ENCODE measurements around the gene RFTN1. TPM values are rescaled to one million over a fixed set of nuclear protein-coding genes. Genes with fewer than 3 reads are reported as not detected.
A peak's percentile ranks its signal among the peaks of the same experiment; 100 is the strongest.

The RFTN1 gene
- total RNA-seq, 1 donor from 2014 or later: 34.7 TPM

- no peak for DNase-seq (ENCODE audit: low read depth)
- no peak for TF ChIP-seq CTCF (conservative IDR thresholded peaks at IDR 0.05; ENCODE audit: low read depth, low read length)
- no peak overlapping the region for H3K4me3 ChIP-seq (ENCODE audit: low read depth, low read length)
Measured at GRCh38 chr3:16270855-16271254, 242.6 kb downstream of the RFTN1 start.

GRCh38 chr3:16266714-16267113, 246.8 kb downstream of the RFTN1 start:
- no peak for DNase-seq (ENCODE audit: low read depth)
- peak overlapping the region; percentile 96 for H3K4me3 ChIP-seq (ENCODE audit: low read depth, low read length)
- no peak for TF ChIP-seq CTCF (conservative IDR thresholded peaks at IDR 0.05; ENCODE audit: low read depth, low read length)

Other genes with a start within 250 kb of the RFTN1 start
- 12.6 and 19.0 TPM in 2 replicates for gene DPH3, start 248.8 kb downstream of the RFTN1 start, total RNA-seq
- 6.1 and 14.2 TPM in 2 replicates for gene OXNAD1, start 248.5 kb downstream of the RFTN1 start, total RNA-seq
- gene DAZL, start 91.7 kb upstream of the RFTN1 start, total RNA-seq: not detected in 2 replicates

Measured in epithelial cell of proximal tubule (primary cell).